Fibroblast of lung (primary cell): ENCODE measurements around the gene LIPM. TPM values are rescaled to one million over a fixed set of nuclear protein-coding genes. Genes with fewer than 3 reads are reported as not detected.

Source experiments
- DNase-seq, 2 donors: peaks; one replicate each; pipeline versions ENCODE4 v3.0.0 to v3.0.0-alpha.2; 2010; ENCODE audit warnings: low read depth in 2 of 2
- H2AFZ ChIP-seq: 2 replicates; pipeline ENCODE4 v1.5.1; 2012; ENCODE audit warnings: low read length, control low read depth, inconsistent platforms
- H3K27ac ChIP-seq: 2 replicates; pipeline ENCODE4 v1.5.1; 2011; ENCODE audit warnings: low read length, control low read depth; ENCODE audit not compliant: insufficient read depth
- H3K27me3 ChIP-seq: 2 replicates; pipeline ENCODE4 v1.5.1; 2011; ENCODE audit warnings: mild to moderate bottlenecking, low read length; ENCODE audit not compliant: control insufficient read depth, insufficient read depth
- H3K36me3 ChIP-seq: 2 replicates; pipeline ENCODE4 v1.5.1; 2011; ENCODE audit warnings: low read length; ENCODE audit not compliant: control insufficient read depth, insufficient read depth
- H3K4me1 ChIP-seq: 2 replicates; pipeline ENCODE4 v1.5.1; 2011; ENCODE audit warnings: low read length; ENCODE audit not compliant: control insufficient read depth, insufficient read depth; ENCODE audit errors: extremely low read depth
- H3K4me2 ChIP-seq: 2 replicates; pipeline ENCODE4 v1.5.1; 2011; ENCODE audit warnings: low read length, control low read depth; ENCODE audit not compliant: insufficient read depth; ENCODE audit errors: extremely low read depth
- H3K4me3 ChIP-seq, 4 experiments: fragments of 200-600 bp in 1 of 4; sonication (generic) in 1 of 4; replicated peaks in 1 of 4; 2 replicates each; pipeline ENCODE4 v1.5.1; 2011 to 2016; ENCODE audit warnings: low read length in 4 of 4, low read depth in 3 of 4, mild to moderate bottlenecking in 3 of 4, control low read depth in 2 of 4, inconsistent platforms in 1 of 4, mixed read lengths in 1 of 4; ENCODE audit not compliant: insufficient read depth in 1 of 4; ENCODE audit errors: control extremely low read depth in 1 of 4
- H3K79me2 ChIP-seq: 2 replicates; pipeline ENCODE4 v1.5.1; 2012; ENCODE audit warnings: mild to moderate bottlenecking, low read length, inconsistent platforms; ENCODE audit not compliant: control insufficient read depth, insufficient read depth
- H3K9ac ChIP-seq: 2 replicates; pipeline ENCODE4 v1.5.1; 2011; ENCODE audit warnings: mild to moderate bottlenecking, low read length, control low read depth; ENCODE audit not compliant: insufficient read depth
- H3K9me3 ChIP-seq: 2 replicates; pipeline ENCODE4 v1.5.1; 2012; ENCODE audit warnings: low read depth, low read length; ENCODE audit not compliant: control insufficient read depth, insufficient read depth
- H4K20me1 ChIP-seq: 2 replicates; pipeline ENCODE4 v1.5.1; 2011; ENCODE audit warnings: low read length; ENCODE audit not compliant: control insufficient read depth, insufficient read depth; ENCODE audit errors: extremely low read depth
- CTCF ChIP-seq, 2 donors: IDR thresholded peaks in 1 of 2; conservative IDR thresholded peaks in 1 of 2; 1 replicate in 1 of 2; 2 replicates in 1 of 2; pipeline ENCODE4 v1.5.1; 2011 to 2012; ENCODE audit warnings: low read length in 2 of 2, control low read depth in 1 of 2, inconsistent platforms in 1 of 2, low read depth in 1 of 2, mild to moderate bottlenecking in 1 of 2
- EZH2 ChIP-seq: IDR thresholded peaks from 2 replicates; pipeline ENCODE4 v1.5.1; 2012; ENCODE audit warnings: low read length, control low read depth, mild to moderate bottlenecking; ENCODE audit errors: missing control alignments
- polyA plus RNA-seq, 2 donors: library from polyadenylated mRNA; depleted of rRNA in 1 of 2; stranded (reverse) in 1 of 2; unstranded in 1 of 2; fragments of >200 nt; gene quantifications; 2 replicates each; pipeline ENCODE4 v1.2.1, GENCODE V29; 2011 to 2012; ENCODE audit warnings: missing spikeins in 1 of 2
- total RNA-seq: library from RNA; depleted of rRNA; stranded (reverse); fragments of >200 nt; gene quantifications from 2 replicates; pipeline ENCODE4 v1.2.1, GENCODE V29; 2014

LIPM gene
- total and polyA plus RNA-seq, 2 donors (not counting 1 experiment from before 2014, with no cell fraction given) = not detected

- Histone ChIP-seq H3K27me3 (no peaks in the 10 kb centered on the region), H2AFZ (no peak overlapping the region), H3K36me3 (no peaks in the 10 kb centered on the region), H3K9me3 (no peaks in the 10 kb centered on the region), H3K27ac (no peak overlapping the region), H3K4me2 (no peak overlapping the region), H3K79me2 (no peaks in the 10 kb centered on the region), H3K9ac (no peak overlapping the region), H4K20me1 (no peaks in the 10 kb centered on the region), H3K4me3 (no peak overlapping the region), H3K4me1 (no peaks in the 10 kb centered on the region)
- DNase-seq = no peak
- TF ChIP-seq EZH2 (no peak), CTCF (conservative IDR thresholded peaks at IDR 0.05 in 1 of 2, IDR thresholded peaks at IDR 0.05 in 1 of 2; ENCODE audit: low read depth in 1 of 2, low read length in 2 of 2) (no peak)
These were observed 40.6 kb downstream of the LIPM start for GRCh38 chr10:88843171-88843570.

- Histone ChIP-seq H3K79me2 (no peaks in the 10 kb centered on the region), H3K9me3 (no peaks in the 10 kb centered on the region), H3K27me3 (no peaks in the 10 kb centered on the region), H3K4me1 (peaks cover 2% of the 10 kb centered on the region), H4K20me1 (no peaks in the 10 kb centered on the region), H2AFZ (peak overlapping the region; percentile 19), H3K36me3 (no peaks in the 10 kb centered on the region), H3K9ac (no peak overlapping the region), H3K27ac (peak overlapping the region; percentile 35), H3K4me2 (peak overlapping the region; percentile 64), H3K4me3 (no peak overlapping the region)
- peak; percentile 83 to 88 for DNase-seq
- no peak for TF ChIP-seq EZH2
- no peak for TF ChIP-seq CTCF (conservative IDR thresholded peaks at IDR 0.05 in 1 of 2, IDR thresholded peaks at IDR 0.05 in 1 of 2; ENCODE audit: low read depth in 1 of 2, low read length in 2 of 2)
These were observed 46.0 kb downstream of the LIPM start for GRCh38 chr10:88848499-88848898.

- Histone ChIP-seq H4K20me1 (no peaks in the 10 kb centered on the region), H3K9ac (no peak overlapping the region), H3K27ac (no peak overlapping the region), H3K36me3 (no peaks in the 10 kb centered on the region), H3K9me3 (no peaks in the 10 kb centered on the region), H3K27me3 (no peaks in the 10 kb centered on the region), H3K4me1 (peaks cover 2% of the 10 kb centered on the region), H3K4me3 (no peak overlapping the region), H2AFZ (no peak overlapping the region), H3K4me2 (no peak overlapping the region), H3K79me2 (no peaks in the 10 kb centered on the region)
- TF ChIP-seq CTCF (conservative IDR thresholded peaks at IDR 0.05 in 1 of 2, IDR thresholded peaks at IDR 0.05 in 1 of 2; ENCODE audit: low read depth in 1 of 2, low read length in 2 of 2) (no peak), EZH2 (no peak)
- DNase-seq = peak; percentile 11 to 48
These were observed 46.7 kb downstream of the LIPM start for GRCh38 chr10:88849234-88849633.
